Gastrocnemius medialis (tissue), 4 donors: ENCODE data around the gene DNAJC28. TPM values are rescaled to one million over a fixed set of nuclear protein-coding genes. Genes with fewer than 3 reads are reported as not detected.
A peak's percentile ranks its signal among the peaks of the same experiment; 100 is the strongest.

ENCODE experiments used
- ATAC-seq, 2 donors: fragments of 150-250 bp; one replicate each; pipeline ENCODE4 v1.9.1; 2016
- DNase-seq, 2 donors: peaks; one replicate each; pipeline ENCODE4 v3.0.0-alpha.2; 2019
- H3K27ac ChIP-seq, 4 donors: fragments of 200-600 bp; sonication (generic); 1 replicate in 1 of 4; 2 replicates in 3 of 4; pipeline ENCODE4 v1.5.1; 2016 to 2018; ENCODE audit warnings: mild to moderate bottlenecking in 2 of 4, moderate library complexity in 1 of 4
- H3K27me3 ChIP-seq, 3 donors: fragments of 200-600 bp; sonication (generic) in 2 of 3; 1 replicate in 1 of 3; 2 replicates in 2 of 3; pipeline versions ENCODE4 v1.5.1 to v1.6.0; 2016 to 2019; ENCODE audit warnings: mild to moderate bottlenecking in 1 of 3, moderate library complexity in 1 of 3
- H3K36me3 ChIP-seq, 2 donors: fragments of 200-600 bp; sonication (generic) in 1 of 2; one replicate each; pipeline ENCODE4 v1.5.1; 2017 to 2018
- H3K4me1 ChIP-seq, 2 donors: fragments of 200-600 bp; sonication (generic) in 1 of 2; one replicate each; pipeline ENCODE4 v1.5.1; 2016 to 2017; ENCODE audit warnings: mild to moderate bottlenecking in 2 of 2
- H3K4me3 ChIP-seq, 4 donors: fragments of 200-600 bp; sonication (generic) in 3 of 4; 1 replicate in 1 of 4; 2 replicates in 3 of 4; pipeline ENCODE4 v1.5.1; 2016 to 2019; ENCODE audit warnings: mild to moderate bottlenecking in 2 of 4
- H3K9me3 ChIP-seq, 3 donors: fragments of 200-600 bp; sonication (generic) in 2 of 3; 1 replicate in 1 of 3; 2 replicates in 2 of 3; pipeline ENCODE4 v1.5.1; 2016 to 2019
- POLR2A ChIP-seq, 2 donors: fragments of 450-650 bp; IDR thresholded peaks; one replicate each; pipeline ENCODE4 v1.6.1; 2017; ENCODE audit warnings: antibody characterized with exemption in 2 of 2, mild to moderate bottlenecking in 2 of 2, moderate library complexity in 2 of 2
- in situ Hi-C, 4 donors: fragments of 200-750 bp; cut with MboI; loops; one replicate each; pipeline versions ENCODE4 v1.15.0 to v1.8.0; 2017; ENCODE audit warnings: low sequenced_read_pairs in 4 of 4
- intact Hi-C: fragments of 100-400 bp; cut with DNase I; formaldehyde crosslinking; loops from one replicate; pipeline ENCODE4 v1.15.1; 2023; ENCODE audit warnings: low total_unique reads
- total RNA-seq, 4 donors: library from RNA; depleted of rRNA; stranded (reverse); fragments of >200 nt; gene quantifications; one replicate each; pipeline versions ENCODE4 v1.1.0 to v1.2.3, GENCODE V29; 2016
- TF ChIP-seq, protein P1 (sequence below), 5 experiments: fragments of 450-650 bp in 3 of 5; fragments of 200-600 bp in 2 of 5; sonication (generic) in 2 of 5; IDR thresholded peaks in 4 of 5; conservative IDR thresholded peaks in 1 of 5; 1 replicate in 4 of 5; 2 replicates in 1 of 5; pipeline ENCODE4 v1.5.1; 2016 to 2019; ENCODE audit warnings: antibody characterized with exemption in 5 of 5, mild to moderate bottlenecking in 3 of 5, moderate library complexity in 3 of 5

DNAJC28 gene
- total RNA-seq, 4 donors from 2014 or later, result 1.5 to 3.4 (median 2.5) TPM

DNA sequence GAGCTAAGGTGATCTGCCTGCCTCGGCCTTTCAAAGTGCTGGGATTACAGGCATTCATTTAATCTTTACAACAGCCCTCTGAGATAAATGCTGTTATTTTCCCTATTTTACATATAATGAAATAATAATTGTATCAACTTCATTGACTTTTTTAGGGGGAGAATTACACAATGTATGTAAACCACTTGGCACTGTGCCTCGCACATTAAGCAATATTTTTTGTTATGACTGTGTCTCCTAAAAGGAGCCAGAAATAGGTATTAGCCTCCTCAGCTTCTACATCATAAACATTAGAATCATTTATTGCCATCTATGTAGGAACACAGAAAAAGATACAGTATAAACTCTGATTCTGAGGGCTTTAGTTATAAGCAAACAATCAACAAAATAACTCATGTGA, 1.1 kb upstream of the DNAJC28 start:
- Histone ChIP-seq H3K27ac (no peak overlapping the region), H3K4me3 (no peak overlapping the region), H3K9me3 (no peaks in the 10 kb centered on the region), H3K27me3 (no peaks in the 10 kb centered on the region), H3K4me1 (peaks cover 3 to 12% of the 10 kb centered on the region in 2 donors), H3K36me3 (no peaks in the 10 kb centered on the region)
- TF ChIP-seq, protein P1, sequence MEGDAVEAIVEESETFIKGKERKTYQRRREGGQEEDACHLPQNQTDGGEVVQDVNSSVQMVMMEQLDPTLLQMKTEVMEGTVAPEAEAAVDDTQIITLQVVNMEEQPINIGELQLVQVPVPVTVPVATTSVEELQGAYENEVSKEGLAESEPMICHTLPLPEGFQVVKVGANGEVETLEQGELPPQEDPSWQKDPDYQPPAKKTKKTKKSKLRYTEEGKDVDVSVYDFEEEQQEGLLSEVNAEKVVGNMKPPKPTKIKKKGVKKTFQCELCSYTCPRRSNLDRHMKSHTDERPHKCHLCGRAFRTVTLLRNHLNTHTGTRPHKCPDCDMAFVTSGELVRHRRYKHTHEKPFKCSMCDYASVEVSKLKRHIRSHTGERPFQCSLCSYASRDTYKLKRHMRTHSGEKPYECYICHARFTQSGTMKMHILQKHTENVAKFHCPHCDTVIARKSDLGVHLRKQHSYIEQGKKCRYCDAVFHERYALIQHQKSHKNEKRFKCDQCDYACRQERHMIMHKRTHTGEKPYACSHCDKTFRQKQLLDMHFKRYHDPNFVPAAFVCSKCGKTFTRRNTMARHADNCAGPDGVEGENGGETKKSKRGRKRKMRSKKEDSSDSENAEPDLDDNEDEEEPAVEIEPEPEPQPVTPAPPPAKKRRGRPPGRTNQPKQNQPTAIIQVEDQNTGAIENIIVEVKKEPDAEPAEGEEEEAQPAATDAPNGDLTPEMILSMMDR (IDR thresholded peaks at IDR 0.05 in 4 of 5, conservative IDR thresholded peaks at IDR 0.05 in 1 of 5), result no peak
- no peak for TF ChIP-seq POLR2A (IDR thresholded peaks at IDR 0.05)
- in situ Hi-C loops, result no loop called here
- ATAC-seq, result no peak
- no peak for DNase-seq
- intact Hi-C loops, result no loop called here

DNA sequence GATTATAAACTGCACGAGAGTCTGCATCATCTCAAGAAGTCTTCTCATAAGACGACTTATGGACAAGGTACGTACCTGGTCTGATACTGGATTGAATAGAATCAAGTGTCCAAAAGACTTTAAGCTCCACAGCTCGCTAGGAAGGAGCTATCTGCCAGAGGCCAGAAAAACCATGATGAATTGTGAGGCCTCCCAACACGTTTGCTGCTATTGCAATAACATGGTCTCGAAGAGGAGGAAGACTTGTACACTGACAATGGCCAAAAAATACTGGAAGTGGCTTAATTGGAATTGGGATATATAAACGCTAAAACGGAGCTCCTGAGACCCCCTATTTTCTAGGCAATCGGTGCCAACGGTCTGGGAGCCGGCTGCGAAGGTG, 534 bp downstream of the DNAJC28 start:
- TF ChIP-seq, protein P1 (IDR thresholded peaks at IDR 0.05 in 4 of 5, conservative IDR thresholded peaks at IDR 0.05 in 1 of 5), result no peak
- TF ChIP-seq POLR2A (IDR thresholded peaks at IDR 0.05), result no peak
- no peaks in the 10 kb centered on the region for H3K27me3 ChIP-seq
- H3K9me3 ChIP-seq, result no peaks in the 10 kb centered on the region
- ATAC-seq (peak; percentile 23 to 25), DNase-seq (no peak)
- in situ Hi-C loops (no loop called here), intact Hi-C loops (loop anchor here (1.0 to 2.0 kb wide), 3 partner anchors 11 to 150 kb away; partner anchors contain the start of genes CRYZL1 and GART)
- H3K4me1 ChIP-seq, result peaks cover 3 to 12% of the 10 kb centered on the region in 2 donors
- H3K4me3 ChIP-seq, result peak overlapping the region; percentile 59 to 93 (median 82)
- H3K27ac ChIP-seq, result peak overlapping the region; percentile 86 to 91 (median 88)
- H3K36me3 ChIP-seq, result no peaks in the 10 kb centered on the region

DNA sequence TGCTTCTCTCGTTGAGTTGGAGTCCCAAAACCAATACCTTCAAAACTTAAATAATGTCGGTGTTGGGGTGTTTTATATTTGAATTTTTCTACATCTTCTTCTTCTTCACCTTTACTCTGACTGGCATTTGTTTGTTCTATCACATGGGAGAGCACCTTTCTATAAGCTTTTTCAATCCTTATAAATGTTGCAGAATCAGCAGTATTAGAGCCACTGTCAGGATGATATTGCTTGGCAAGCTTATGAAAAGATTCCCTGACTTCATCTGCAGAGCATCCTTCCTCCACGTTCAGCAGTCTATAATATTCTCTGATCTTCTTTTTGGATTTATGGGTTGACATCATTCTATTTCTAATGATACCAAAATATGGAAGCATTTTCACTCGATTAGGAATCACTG, 2.6 kb downstream of the DNAJC28 start:
- TF ChIP-seq, protein P1 (IDR thresholded peaks at IDR 0.05 in 4 of 5, conservative IDR thresholded peaks at IDR 0.05 in 1 of 5), result no peak
- TF ChIP-seq POLR2A (IDR thresholded peaks at IDR 0.05), result no peak
- DNase-seq (no peak), ATAC-seq (no peak)
- Histone ChIP-seq H3K36me3 (no peaks in the 10 kb centered on the region), H3K27me3 (no peaks in the 10 kb centered on the region), H3K4me1 (peaks cover 3 to 12% of the 10 kb centered on the region in 2 donors), H3K4me3 (no peak overlapping the region), H3K9me3 (no peaks in the 10 kb centered on the region), H3K27ac (no peak overlapping the region)
- in situ Hi-C loops, result no loop called here
- intact Hi-C loops, result no loop called here

DNA sequence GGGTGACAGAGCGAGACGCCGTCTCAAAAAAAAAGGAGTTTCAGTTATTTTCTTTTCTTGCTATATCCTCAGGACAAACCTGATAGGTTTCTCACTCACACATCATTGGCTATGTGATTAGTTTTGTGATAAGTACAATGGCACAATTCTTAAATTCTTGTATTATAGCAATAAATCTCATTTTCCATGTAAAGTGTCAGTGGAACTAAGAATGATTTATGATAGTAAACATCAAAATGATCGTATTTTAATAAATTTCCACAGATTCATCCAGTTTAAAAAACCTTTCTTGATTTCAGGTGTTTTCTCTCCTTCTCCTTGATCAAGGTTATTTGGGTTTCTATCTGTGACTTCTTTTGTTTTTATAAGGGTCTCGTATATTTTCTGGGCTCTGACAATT, 3.5 kb downstream of the DNAJC28 start:
- Histone ChIP-seq H3K27ac (no peak overlapping the region), H3K36me3 (no peaks in the 10 kb centered on the region), H3K4me1 (peaks cover 3 to 12% of the 10 kb centered on the region in 2 donors), H3K4me3 (no peak overlapping the region), H3K27me3 (no peaks in the 10 kb centered on the region), H3K9me3 (no peaks in the 10 kb centered on the region)
- DNase-seq (no peak), ATAC-seq (no peak)
- intact Hi-C loops, result no loop called here
- TF ChIP-seq, protein P1 (IDR thresholded peaks at IDR 0.05 in 4 of 5, conservative IDR thresholded peaks at IDR 0.05 in 1 of 5), result no peak
- TF ChIP-seq POLR2A (IDR thresholded peaks at IDR 0.05), result no peak
- in situ Hi-C loops, result no loop called here

DNA sequence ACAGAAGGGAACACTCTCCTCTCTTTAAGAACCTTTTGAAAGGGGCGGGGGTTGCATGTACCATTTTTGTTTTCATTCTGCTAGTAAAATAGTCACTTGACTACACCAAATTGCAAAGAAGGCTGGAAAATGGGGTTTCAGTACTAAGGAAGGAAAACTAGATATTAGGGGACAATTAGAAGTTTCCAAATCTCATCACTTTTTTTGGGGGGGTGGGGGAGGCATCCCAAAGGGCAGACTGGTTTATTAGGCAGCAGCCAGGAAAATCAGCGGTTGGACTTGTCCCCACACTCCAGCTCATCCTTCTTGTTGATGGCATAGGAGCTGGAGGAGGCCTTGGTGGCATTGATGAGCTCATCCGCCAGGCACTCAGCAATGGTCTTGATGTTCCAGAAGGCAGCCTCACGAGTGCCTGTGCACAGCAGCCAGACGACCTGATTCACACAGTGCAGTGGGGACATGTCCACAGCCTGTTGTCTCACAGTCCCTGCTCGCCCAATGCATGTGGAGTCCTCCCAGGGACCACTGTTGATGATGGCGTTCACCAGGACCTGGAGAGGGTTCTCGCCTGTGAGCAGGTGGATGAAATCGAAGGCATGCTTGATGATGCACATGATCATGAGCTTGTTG, 10.1 kb downstream of the DNAJC28 start:
- in situ Hi-C loops, result no loop called here
- no peak overlapping the region for H3K27ac ChIP-seq
- no peak for TF ChIP-seq POLR2A (IDR thresholded peaks at IDR 0.05)
- TF ChIP-seq, protein P1 (IDR thresholded peaks at IDR 0.05 in 4 of 5, conservative IDR thresholded peaks at IDR 0.05 in 1 of 5), result no peak
- H3K9me3 ChIP-seq, result no peaks in the 10 kb centered on the region
- H3K27me3 ChIP-seq, result no peaks in the 10 kb centered on the region
- intact Hi-C loops, result no loop called here
- peaks cover 13 to 14% of the 10 kb centered on the region in 2 donors for H3K4me1 ChIP-seq
- DNase-seq, result no peak
- ATAC-seq, result no peak
- H3K36me3 ChIP-seq, result no peaks in the 10 kb centered on the region
- H3K4me3 ChIP-seq, result no peak overlapping the region
